GM12892 (cell line): Measurements from ENCODE around the gene FNDC1.

Experiments used
- POLR2A ChIP-seq: IDR thresholded peaks from 2 replicates; pipeline ENCODE4 v1.6.1; 2011; ENCODE audit warnings: low read depth, low read length, control low read depth
- TAF1 ChIP-seq: IDR thresholded peaks from 2 replicates; pipeline ENCODE4 v1.6.1; 2011; ENCODE audit warnings: low read depth, mild to moderate bottlenecking, control low read depth, low read length, borderline replicate concordance

DNA sequence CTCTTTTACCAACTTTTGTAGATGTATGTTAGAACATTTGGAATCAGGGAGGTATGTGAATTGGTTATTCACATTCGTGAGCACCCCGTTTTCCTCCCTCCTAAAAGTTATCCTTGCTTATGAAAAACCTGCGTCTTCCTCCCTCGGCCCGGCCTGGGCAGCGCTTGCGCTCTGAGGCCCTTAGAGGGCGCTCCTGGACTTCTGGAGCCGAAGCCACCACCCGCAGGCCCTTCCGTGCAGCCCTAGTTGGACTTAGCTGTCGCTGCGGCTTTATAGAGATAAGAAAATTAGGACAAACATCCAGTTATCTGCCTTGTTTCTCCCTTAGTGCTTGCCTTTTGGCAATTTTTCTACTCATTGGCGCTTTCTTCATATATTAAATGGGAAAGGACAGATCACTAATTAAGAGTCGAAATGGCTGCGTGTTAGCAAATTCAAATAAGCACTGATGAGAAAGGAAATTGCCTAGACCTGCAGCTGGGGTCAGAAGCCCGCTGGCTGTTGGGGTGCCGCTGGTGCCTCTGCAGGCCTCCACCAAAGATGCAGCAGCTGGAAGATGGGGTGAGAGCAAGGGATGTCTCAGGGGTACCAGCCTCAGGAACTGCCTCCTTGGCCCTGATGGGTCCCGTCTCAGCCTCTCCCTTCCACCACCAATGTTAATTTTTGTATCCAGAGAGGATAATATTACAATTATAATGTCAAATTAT, 5.2 kb downstream of the FNDC1 start:
- TF ChIP-seq POLR2A (no peak), TAF1 (no peak)
